ENCODE measurements around the gene TRAPPC8.

DNA sequence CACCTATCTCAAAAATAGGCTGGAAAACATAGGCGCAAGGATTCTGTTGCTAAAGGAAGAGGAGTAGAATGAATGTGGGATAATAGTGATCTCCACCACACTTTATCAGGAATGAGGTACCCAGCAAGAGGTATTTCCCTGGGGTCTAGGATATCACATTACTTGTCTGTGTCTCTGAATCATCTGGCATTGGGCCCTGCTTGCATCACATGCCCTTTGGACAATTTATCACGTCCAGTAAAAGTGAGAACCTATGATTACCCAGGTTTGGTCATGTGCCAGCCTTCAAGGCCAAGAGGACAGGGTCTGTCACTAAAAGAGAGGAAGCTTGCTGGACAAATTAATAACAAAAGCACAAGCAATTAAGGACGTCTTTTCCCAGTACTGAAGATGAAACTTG, 11.4 kb upstream of the TRAPPC8 start:
- TF ChIP-seq, protein P1, sequence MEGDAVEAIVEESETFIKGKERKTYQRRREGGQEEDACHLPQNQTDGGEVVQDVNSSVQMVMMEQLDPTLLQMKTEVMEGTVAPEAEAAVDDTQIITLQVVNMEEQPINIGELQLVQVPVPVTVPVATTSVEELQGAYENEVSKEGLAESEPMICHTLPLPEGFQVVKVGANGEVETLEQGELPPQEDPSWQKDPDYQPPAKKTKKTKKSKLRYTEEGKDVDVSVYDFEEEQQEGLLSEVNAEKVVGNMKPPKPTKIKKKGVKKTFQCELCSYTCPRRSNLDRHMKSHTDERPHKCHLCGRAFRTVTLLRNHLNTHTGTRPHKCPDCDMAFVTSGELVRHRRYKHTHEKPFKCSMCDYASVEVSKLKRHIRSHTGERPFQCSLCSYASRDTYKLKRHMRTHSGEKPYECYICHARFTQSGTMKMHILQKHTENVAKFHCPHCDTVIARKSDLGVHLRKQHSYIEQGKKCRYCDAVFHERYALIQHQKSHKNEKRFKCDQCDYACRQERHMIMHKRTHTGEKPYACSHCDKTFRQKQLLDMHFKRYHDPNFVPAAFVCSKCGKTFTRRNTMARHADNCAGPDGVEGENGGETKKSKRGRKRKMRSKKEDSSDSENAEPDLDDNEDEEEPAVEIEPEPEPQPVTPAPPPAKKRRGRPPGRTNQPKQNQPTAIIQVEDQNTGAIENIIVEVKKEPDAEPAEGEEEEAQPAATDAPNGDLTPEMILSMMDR (IDR thresholded peaks at IDR 0.05), result no peak
- TF ChIP-seq POLR2A (IDR thresholded peaks at IDR 0.05), result no peak
- TF ChIP-seq EP300 (IDR thresholded peaks at IDR 0.05), result no peak

Measured in tibial nerve (tissue), 4 donors.